ENCODE data around the gene CAPN12. TPM values are rescaled to one million over a fixed set of nuclear protein-coding genes. Genes with fewer than 3 reads are reported as not detected.

Gene CAPN12
- total and polyA plus RNA-seq, 10 of the 15 experiments (the other 5 are each of a cell fraction or from before 2014, with no cell fraction given) = 0.64 to 4.6 (median 2.0) TPM

GRCh38 chr19:38684078-38684861 is 60.0 kb downstream of the CAPN12 start (continued):
- no peak for TF ChIP-seq PRDM15 (CRISPR knock-in tag; IDR thresholded peaks at IDR 0.05)
- no peak for TF ChIP-seq ZBED1 (IDR thresholded peaks at IDR 0.05; ENCODE audit: borderline replicate concordance)
- peak; percentile 62 for TF ChIP-seq CREB1 (IDR thresholded peaks at IDR 0.05; ENCODE audit: low read depth)
- TF ChIP-seq IKZF1 (conservative IDR thresholded peaks at IDR 0.05) = peak; percentile 65
- no peak for TF ChIP-seq STAT1 (conservative IDR thresholded peaks at IDR 0.05)
- TF ChIP-seq NR2F1 (conservative IDR thresholded peaks at IDR 0.05) = peak; percentile 10; the same call in 1 of the 2 replicates
- no peak for TF ChIP-seq ETV6 (conservative IDR thresholded peaks at IDR 0.05 in 1 of 2, IDR thresholded peaks at IDR 0.05 in 1 of 2; ENCODE audit: borderline replicate concordance in 1 of 2, low read depth in 1 of 2)
- no peak for TF ChIP-seq BHLHE40 (IDR thresholded peaks at IDR 0.05; ENCODE audit: borderline replicate concordance in 1 of 2, low read depth in 2 of 2, low read length in 1 of 2)
- TF ChIP-seq SIX5 (IDR thresholded peaks at IDR 0.05; ENCODE audit: low read depth, low read length, severe bottlenecking) = no peak
- no peak for TF ChIP-seq POLR2AphosphoS5 (IDR thresholded peaks at IDR 0.05; ENCODE audit: low read length)
- no peak for TF ChIP-seq YY1 (IDR thresholded peaks at IDR 0.05; ENCODE audit: low read depth, low read length)
- TF ChIP-seq TCF3 (IDR thresholded peaks at IDR 0.05; ENCODE audit: borderline replicate concordance, insufficient read depth, low read depth, low read length) = no peak
- no peak for TF ChIP-seq CHD1 (IDR thresholded peaks at IDR 0.05; ENCODE audit: low read depth, low read length)
- no peak for TF ChIP-seq PAX8 (IDR thresholded peaks at IDR 0.05)
- peak; percentile 67; the same call in 1 of the 2 replicates for TF ChIP-seq ATF7 (IDR thresholded peaks at IDR 0.05; ENCODE audit: low read depth)
- TF ChIP-seq RBBP5 (conservative IDR thresholded peaks at IDR 0.05) = no peak
- TF ChIP-seq ZBTB33 (IDR thresholded peaks at IDR 0.05) = no peak
- TF ChIP-seq BCL11A (IDR thresholded peaks at IDR 0.05; ENCODE audit: low read depth, low read length) = peak; percentile 32; the same call in 1 of the 2 replicates
- TF ChIP-seq EP300 (IDR thresholded peaks at IDR 0.05; ENCODE audit: borderline replicate concordance in 1 of 2, control insufficient read depth in 1 of 2, low read depth in 2 of 2, low read length in 2 of 2) = no peak
- TF ChIP-seq, protein P1, sequence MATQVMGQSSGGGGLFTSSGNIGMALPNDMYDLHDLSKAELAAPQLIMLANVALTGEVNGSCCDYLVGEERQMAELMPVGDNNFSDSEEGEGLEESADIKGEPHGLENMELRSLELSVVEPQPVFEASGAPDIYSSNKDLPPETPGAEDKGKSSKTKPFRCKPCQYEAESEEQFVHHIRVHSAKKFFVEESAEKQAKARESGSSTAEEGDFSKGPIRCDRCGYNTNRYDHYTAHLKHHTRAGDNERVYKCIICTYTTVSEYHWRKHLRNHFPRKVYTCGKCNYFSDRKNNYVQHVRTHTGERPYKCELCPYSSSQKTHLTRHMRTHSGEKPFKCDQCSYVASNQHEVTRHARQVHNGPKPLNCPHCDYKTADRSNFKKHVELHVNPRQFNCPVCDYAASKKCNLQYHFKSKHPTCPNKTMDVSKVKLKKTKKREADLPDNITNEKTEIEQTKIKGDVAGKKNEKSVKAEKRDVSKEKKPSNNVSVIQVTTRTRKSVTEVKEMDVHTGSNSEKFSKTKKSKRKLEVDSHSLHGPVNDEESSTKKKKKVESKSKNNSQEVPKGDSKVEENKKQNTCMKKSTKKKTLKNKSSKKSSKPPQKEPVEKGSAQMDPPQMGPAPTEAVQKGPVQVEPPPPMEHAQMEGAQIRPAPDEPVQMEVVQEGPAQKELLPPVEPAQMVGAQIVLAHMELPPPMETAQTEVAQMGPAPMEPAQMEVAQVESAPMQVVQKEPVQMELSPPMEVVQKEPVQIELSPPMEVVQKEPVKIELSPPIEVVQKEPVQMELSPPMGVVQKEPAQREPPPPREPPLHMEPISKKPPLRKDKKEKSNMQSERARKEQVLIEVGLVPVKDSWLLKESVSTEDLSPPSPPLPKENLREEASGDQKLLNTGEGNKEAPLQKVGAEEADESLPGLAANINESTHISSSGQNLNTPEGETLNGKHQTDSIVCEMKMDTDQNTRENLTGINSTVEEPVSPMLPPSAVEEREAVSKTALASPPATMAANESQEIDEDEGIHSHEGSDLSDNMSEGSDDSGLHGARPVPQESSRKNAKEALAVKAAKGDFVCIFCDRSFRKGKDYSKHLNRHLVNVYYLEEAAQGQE (IDR thresholded peaks at IDR 0.05; ENCODE audit: low read depth, low read length) = no peak
- TF ChIP-seq SP1 (IDR thresholded peaks at IDR 0.05; ENCODE audit: low read depth, low read length) = peak; percentile 41
- TF ChIP-seq ESRRA (IDR thresholded peaks at IDR 0.05; ENCODE audit: low read length) = no peak

Data from GM12878 (cell line).